H1 (cell line): ENCODE results near the gene IL20RB.

ENCODE experiments used
- ASH2L ChIP-seq: fragments of 200-600, 300-600 bp; sonication (generic); IDR thresholded peaks from one replicate; pipeline ENCODE4 v1.7.1; 2017; ENCODE audit warnings: low read length
- BACH1 ChIP-seq: IDR thresholded peaks from 2 replicates; pipeline ENCODE4 v1.6.1; 2012; ENCODE audit warnings: low read length, improper control_type of control experiment
- BCL11A ChIP-seq, 2 experiments: IDR thresholded peaks; one replicate each; pipeline ENCODE4 v1.6.1; 2011; ENCODE audit warnings: low read depth in 2 of 2, low read length in 2 of 2, mild to moderate bottlenecking in 2 of 2
- CEBPB ChIP-seq: IDR thresholded peaks from 2 replicates; pipeline ENCODE4 v1.6.1; 2012; ENCODE audit warnings: low read depth, low read length
- GTF2F1 ChIP-seq: IDR thresholded peaks from 2 replicates; pipeline ENCODE4 v1.6.1; 2012; ENCODE audit warnings: low read depth, low read length, improper control_type of control experiment, borderline replicate concordance
- JUN ChIP-seq: IDR thresholded peaks from 2 replicates; pipeline ENCODE4 v1.6.1; 2011; ENCODE audit warnings: low read depth, mild to moderate bottlenecking, improper control_type of control experiment, low read length
- JUND ChIP-seq: IDR thresholded peaks from 2 replicates; pipeline ENCODE4 v1.6.1; 2011; ENCODE audit warnings: mild to moderate bottlenecking, improper control_type of control experiment, low read length
- NRF1 ChIP-seq: IDR thresholded peaks from 2 replicates; pipeline ENCODE4 v1.6.1; 2011; ENCODE audit warnings: mild to moderate bottlenecking, low read depth, low read length, improper control_type of control experiment
- POLR2A ChIP-seq, 2 experiments: IDR thresholded peaks; 1 replicate in 1 of 2; 2 replicates in 1 of 2; pipeline ENCODE4 v1.6.1; 2011; ENCODE audit warnings: low read depth in 2 of 2, low read length in 2 of 2, mild to moderate bottlenecking in 2 of 2; ENCODE audit errors: control extremely low read depth in 1 of 2
- RAD21 ChIP-seq, 2 experiments: IDR thresholded peaks in 1 of 2; conservative IDR thresholded peaks in 1 of 2; 2 replicates each; pipeline ENCODE4 v1.6.1; 2011; ENCODE audit warnings: low read depth in 2 of 2, low read length in 2 of 2, improper control_type of control experiment in 1 of 2, inconsistent platforms in 1 of 2, mild to moderate bottlenecking in 1 of 2, moderate library complexity in 1 of 2
- RFX5 ChIP-seq: IDR thresholded peaks from 2 replicates; pipeline ENCODE4 v1.6.1; 2011; ENCODE audit warnings: low read depth, low read length, improper control_type of control experiment, borderline replicate concordance
- TEAD4 ChIP-seq: IDR thresholded peaks from 2 replicates; pipeline ENCODE4 v1.6.1; 2012; ENCODE audit warnings: low read depth, low read length, inconsistent platforms, mixed read lengths
- TF ChIP-seq, protein P1 (sequence below), 3 experiments: IDR thresholded peaks; 1 replicate in 2 of 3; 2 replicates in 1 of 3; pipeline versions ENCODE4 v1.5.1 to v1.6.1; 2011; ENCODE audit warnings: low read length in 3 of 3, mild to moderate bottlenecking in 3 of 3, inconsistent platforms in 2 of 3, low read depth in 1 of 3, moderate library complexity in 1 of 3; ENCODE audit not compliant: insufficient read depth in 1 of 3; ENCODE audit errors: control extremely low read depth in 1 of 3
- TF ChIP-seq, protein P2 (sequence below): fragments of 300-600 bp; sonication (generic); IDR thresholded peaks from 2 replicates; pipeline ENCODE4 v1.7.1; 2012; ENCODE audit warnings: low read length, moderate library complexity, mild to moderate bottlenecking, inconsistent platforms; ENCODE audit not compliant: insufficient replicate concordance

DNA sequence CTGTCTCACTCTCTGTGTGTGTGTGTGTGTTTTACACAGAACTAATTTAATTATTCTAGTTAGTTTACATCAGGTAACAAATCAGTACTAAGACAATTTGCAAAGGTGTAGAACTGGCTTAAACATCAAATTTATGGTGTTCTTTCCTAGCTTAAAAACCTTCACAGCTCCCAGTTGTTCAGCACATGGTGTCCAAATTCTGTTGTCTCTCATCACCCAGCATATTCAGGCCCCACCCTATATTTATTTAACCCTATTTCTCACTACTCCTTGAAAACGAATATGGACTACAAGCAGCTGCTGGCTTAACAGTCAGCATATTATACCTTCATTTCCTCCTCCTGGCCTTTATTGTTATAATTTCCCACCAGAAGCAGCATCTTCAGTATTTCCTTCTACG, 1.2 kb downstream of the IL20RB start:
- TF ChIP-seq NRF1 (no peak), BACH1 (no peak), BCL11A (IDR thresholded peaks at IDR 0.05; ENCODE audit: low read depth in 2 of 2, low read length in 2 of 2) (no peak), RFX5 (no peak), POLR2A (IDR thresholded peaks at IDR 0.05; ENCODE audit: control extremely low read depth in 1 of 2, low read depth in 2 of 2, low read length in 2 of 2) (no peak), CEBPB (no peak), JUND (no peak), TEAD4 (no peak), RAD21 (IDR thresholded peaks at IDR 0.05 in 1 of 2, conservative IDR thresholded peaks at IDR 0.05 in 1 of 2; ENCODE audit: low read depth in 2 of 2, low read length in 2 of 2) (no peak), ASH2L (no peak), GTF2F1 (no peak), JUN (no peak)
- TF ChIP-seq, protein P1, sequence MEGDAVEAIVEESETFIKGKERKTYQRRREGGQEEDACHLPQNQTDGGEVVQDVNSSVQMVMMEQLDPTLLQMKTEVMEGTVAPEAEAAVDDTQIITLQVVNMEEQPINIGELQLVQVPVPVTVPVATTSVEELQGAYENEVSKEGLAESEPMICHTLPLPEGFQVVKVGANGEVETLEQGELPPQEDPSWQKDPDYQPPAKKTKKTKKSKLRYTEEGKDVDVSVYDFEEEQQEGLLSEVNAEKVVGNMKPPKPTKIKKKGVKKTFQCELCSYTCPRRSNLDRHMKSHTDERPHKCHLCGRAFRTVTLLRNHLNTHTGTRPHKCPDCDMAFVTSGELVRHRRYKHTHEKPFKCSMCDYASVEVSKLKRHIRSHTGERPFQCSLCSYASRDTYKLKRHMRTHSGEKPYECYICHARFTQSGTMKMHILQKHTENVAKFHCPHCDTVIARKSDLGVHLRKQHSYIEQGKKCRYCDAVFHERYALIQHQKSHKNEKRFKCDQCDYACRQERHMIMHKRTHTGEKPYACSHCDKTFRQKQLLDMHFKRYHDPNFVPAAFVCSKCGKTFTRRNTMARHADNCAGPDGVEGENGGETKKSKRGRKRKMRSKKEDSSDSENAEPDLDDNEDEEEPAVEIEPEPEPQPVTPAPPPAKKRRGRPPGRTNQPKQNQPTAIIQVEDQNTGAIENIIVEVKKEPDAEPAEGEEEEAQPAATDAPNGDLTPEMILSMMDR (IDR thresholded peaks at IDR 0.05; ENCODE audit: control extremely low read depth in 1 of 3, insufficient read depth in 1 of 3, low read depth in 1 of 3, low read length in 3 of 3), result no peak
- TF ChIP-seq, protein P2, sequence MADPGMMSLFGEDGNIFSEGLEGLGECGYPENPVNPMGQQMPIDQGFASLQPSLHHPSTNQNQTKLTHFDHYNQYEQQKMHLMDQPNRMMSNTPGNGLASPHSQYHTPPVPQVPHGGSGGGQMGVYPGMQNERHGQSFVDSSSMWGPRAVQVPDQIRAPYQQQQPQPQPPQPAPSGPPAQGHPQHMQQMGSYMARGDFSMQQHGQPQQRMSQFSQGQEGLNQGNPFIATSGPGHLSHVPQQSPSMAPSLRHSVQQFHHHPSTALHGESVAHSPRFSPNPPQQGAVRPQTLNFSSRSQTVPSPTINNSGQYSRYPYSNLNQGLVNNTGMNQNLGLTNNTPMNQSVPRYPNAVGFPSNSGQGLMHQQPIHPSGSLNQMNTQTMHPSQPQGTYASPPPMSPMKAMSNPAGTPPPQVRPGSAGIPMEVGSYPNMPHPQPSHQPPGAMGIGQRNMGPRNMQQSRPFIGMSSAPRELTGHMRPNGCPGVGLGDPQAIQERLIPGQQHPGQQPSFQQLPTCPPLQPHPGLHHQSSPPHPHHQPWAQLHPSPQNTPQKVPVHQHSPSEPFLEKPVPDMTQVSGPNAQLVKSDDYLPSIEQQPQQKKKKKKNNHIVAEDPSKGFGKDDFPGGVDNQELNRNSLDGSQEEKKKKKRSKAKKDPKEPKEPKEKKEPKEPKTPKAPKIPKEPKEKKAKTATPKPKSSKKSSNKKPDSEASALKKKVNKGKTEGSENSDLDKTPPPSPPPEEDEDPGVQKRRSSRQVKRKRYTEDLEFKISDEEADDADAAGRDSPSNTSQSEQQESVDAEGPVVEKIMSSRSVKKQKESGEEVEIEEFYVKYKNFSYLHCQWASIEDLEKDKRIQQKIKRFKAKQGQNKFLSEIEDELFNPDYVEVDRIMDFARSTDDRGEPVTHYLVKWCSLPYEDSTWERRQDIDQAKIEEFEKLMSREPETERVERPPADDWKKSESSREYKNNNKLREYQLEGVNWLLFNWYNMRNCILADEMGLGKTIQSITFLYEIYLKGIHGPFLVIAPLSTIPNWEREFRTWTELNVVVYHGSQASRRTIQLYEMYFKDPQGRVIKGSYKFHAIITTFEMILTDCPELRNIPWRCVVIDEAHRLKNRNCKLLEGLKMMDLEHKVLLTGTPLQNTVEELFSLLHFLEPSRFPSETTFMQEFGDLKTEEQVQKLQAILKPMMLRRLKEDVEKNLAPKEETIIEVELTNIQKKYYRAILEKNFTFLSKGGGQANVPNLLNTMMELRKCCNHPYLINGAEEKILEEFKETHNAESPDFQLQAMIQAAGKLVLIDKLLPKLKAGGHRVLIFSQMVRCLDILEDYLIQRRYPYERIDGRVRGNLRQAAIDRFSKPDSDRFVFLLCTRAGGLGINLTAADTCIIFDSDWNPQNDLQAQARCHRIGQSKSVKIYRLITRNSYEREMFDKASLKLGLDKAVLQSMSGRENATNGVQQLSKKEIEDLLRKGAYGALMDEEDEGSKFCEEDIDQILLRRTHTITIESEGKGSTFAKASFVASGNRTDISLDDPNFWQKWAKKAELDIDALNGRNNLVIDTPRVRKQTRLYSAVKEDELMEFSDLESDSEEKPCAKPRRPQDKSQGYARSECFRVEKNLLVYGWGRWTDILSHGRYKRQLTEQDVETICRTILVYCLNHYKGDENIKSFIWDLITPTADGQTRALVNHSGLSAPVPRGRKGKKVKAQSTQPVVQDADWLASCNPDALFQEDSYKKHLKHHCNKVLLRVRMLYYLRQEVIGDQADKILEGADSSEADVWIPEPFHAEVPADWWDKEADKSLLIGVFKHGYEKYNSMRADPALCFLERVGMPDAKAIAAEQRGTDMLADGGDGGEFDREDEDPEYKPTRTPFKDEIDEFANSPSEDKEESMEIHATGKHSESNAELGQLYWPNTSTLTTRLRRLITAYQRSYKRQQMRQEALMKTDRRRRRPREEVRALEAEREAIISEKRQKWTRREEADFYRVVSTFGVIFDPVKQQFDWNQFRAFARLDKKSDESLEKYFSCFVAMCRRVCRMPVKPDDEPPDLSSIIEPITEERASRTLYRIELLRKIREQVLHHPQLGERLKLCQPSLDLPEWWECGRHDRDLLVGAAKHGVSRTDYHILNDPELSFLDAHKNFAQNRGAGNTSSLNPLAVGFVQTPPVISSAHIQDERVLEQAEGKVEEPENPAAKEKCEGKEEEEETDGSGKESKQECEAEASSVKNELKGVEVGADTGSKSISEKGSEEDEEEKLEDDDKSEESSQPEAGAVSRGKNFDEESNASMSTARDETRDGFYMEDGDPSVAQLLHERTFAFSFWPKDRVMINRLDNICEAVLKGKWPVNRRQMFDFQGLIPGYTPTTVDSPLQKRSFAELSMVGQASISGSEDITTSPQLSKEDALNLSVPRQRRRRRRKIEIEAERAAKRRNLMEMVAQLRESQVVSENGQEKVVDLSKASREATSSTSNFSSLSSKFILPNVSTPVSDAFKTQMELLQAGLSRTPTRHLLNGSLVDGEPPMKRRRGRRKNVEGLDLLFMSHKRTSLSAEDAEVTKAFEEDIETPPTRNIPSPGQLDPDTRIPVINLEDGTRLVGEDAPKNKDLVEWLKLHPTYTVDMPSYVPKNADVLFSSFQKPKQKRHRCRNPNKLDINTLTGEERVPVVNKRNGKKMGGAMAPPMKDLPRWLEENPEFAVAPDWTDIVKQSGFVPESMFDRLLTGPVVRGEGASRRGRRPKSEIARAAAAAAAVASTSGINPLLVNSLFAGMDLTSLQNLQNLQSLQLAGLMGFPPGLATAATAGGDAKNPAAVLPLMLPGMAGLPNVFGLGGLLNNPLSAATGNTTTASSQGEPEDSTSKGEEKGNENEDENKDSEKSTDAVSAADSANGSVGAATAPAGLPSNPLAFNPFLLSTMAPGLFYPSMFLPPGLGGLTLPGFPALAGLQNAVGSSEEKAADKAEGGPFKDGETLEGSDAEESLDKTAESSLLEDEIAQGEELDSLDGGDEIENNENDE, result no peak
